ENCODE measurements around the gene LTBP1.

GRCh38 chr2:33038230-33038629 lies 91.5 kb downstream of the LTBP1 start:
- TF ChIP-seq EZH2 (IDR thresholded peaks at IDR 0.05; ENCODE audit: insufficient read depth, poor library complexity, severe bottlenecking), result no peak
- no peak for TF ChIP-seq EZH2phosphoT487 (IDR thresholded peaks at IDR 0.05; ENCODE audit: insufficient read depth, low read depth)
